HepG2 (cell line): ENCODE measurements around the gene FBRSL1.

Source experiments
- AGO1 ChIP-seq: fragments of 200-400 bp; formaldehyde crosslinking; IDR thresholded peaks from 2 replicates; pipeline ENCODE4 v1.6.1; 2017; ENCODE audit warnings: mild to moderate bottlenecking, low read depth, low read length, moderate library complexity; ENCODE audit not compliant: poor library complexity, severe bottlenecking
- HOXA7 ChIP-seq: sonication (generic); formaldehyde crosslinking; IDR thresholded peaks from 2 replicates; pipeline ENCODE4 v1.8.1; 2022; ENCODE audit warnings: mild to moderate bottlenecking, missing genetic modification reagents, moderate library complexity
- JUND ChIP-seq: sonication (generic); formaldehyde crosslinking; IDR thresholded peaks from 2 replicates; pipeline ENCODE4 v1.8.0; 2022; ENCODE audit warnings: mild to moderate bottlenecking, missing genetic modification reagents
- POLR2A ChIP-seq, 2 experiments: IDR thresholded peaks; 2 replicates each; pipeline ENCODE4 v1.6.1; 2011; ENCODE audit warnings: low read depth in 2 of 2, low read length in 2 of 2, mild to moderate bottlenecking in 1 of 2, moderate library complexity in 1 of 2; ENCODE audit not compliant: insufficient read depth in 1 of 2
- ZNF20 ChIP-seq: sonication (generic); formaldehyde crosslinking; IDR thresholded peaks from 2 replicates; pipeline ENCODE4 v1.4.0; 2020; ENCODE audit warnings: mild to moderate bottlenecking, moderate library complexity, missing genetic modification reagents
- ZNF724P ChIP-seq: sonication (generic); formaldehyde crosslinking; IDR thresholded peaks from 2 replicates; pipeline ENCODE4 v1.8.0; 2022; ENCODE audit warnings: missing genetic modification reagents, borderline replicate concordance

DNA sequence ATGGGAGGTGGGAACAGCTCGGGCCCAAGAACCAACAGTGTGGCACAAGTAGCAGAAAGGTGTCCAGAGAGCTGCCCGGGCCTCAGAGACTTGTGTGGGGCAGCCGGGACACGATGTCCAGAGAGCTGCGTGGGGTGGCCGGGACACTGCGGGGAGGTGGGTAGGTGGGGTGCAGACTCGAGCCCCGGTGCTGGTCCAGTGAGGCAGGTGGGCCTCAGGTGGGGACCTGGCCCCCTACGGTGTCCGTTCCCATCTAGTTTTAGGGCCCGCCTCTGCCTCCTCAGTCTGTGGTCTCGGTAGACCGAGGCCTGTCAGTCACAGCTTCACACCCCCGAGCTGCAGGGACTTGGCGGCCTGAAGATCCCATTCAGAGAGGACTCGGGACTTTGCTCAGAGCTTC, 6.3 kb upstream of the FBRSL1 start:
- TF ChIP-seq ZNF20 (no peak), POLR2A (IDR thresholded peaks at IDR 0.05; ENCODE audit: insufficient read depth in 1 of 2, low read depth in 2 of 2, low read length in 2 of 2) (no peak), ZNF724P (no peak), AGO1 (no peak), HOXA7 (no peak), JUND (CRISPR knock-in tag) (no peak)
